HG02610 (cell line): ENCODE measurements around the gene GRIK1.

Experiments
- ATAC-seq: cut with Tn5 transposase; IDR thresholded peaks from one replicate; pipeline ENCODE4 v1.9.1; 2021; ENCODE audit warnings: mild to moderate bottlenecking, moderate library complexity; ENCODE audit not compliant: unreplicated experiment

GRIK1 gene

DNA sequence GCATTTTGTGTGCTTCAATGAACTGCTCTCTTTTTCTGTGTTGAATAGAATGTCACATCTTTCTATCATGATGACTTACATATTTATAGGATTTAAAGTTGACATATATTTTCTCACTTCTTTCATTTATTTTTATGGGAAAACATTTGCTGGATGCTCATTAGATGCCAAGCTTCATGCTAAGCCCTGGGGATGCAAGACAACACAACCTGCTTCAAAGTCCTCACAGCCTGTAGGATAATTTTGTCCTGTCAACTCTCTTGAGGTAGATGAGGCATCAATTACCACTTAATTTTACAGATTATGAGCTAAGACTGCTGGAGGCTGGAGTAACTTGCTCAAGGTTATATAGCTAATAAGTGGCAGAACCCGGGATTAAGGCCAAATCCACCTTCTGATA, 264.3 kb downstream of the GRIK1 start:
- no peak for ATAC-seq

DNA sequence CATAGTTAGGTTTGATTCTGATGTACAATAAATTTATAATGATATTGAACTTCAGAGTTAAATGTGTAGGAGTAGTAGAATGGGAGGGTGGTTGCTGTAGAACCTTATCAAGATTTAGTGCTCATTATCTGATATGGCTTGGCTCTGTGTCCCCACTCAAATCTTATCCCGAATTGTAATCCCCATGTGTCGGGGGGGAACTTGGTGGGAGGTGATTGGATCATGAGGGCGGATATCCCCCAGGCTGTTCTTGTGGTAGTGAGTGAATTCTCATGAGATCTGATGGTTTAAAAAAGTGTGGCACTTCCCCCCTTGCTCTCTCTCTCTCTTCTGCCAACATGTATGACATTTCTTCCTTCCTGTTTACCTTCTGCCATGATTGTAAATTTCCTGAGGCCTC, 265.5 kb downstream of the GRIK1 start:
- no peak for ATAC-seq

- no peak for ATAC-seq
Measured at GRCh38 chr21:29673096-29673610, 266.6 kb downstream of the GRIK1 start.

DNA sequence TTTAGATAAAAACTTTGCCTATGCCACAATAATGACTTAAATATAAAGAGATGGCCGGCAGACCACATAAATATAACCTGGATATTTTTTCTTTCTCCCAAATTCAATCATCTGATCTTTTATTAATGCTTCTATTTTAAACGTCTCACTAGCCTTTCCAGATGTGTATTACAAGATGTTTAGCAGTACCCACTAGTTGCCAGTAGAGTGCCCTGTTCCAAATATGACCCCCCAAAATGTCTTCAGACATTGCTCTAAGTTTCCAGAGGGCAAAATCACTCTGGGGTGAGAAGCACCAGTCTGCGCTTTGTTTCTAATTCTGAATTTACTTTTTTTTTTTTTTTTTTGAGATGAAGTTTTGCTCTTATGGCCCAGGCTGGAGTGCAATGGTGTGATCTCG, 268.1 kb downstream of the GRIK1 start:
- ATAC-seq: no peak

- no peak for ATAC-seq
Measured at GRCh38 chr21:29670228-29670627, 269.6 kb downstream of the GRIK1 start.

DNA sequence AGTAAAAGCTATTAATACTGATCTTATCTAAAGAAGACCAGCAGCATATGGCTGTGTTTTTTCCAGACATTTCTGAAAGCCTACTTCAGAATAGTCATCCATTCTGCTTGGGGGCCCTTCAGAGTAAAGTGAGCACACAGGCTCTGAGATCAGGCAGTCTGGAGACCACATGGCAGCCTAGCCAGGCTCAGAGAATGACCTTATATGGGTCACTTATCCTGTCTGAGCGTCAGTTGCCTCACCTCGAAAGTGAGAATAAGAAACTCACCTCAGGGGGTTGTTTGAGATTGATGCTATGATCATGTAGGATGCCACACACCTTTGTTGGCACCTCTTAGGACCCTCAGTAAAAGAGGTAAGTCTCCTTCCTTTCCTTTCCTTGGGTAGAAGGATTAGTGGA, 270.4 kb downstream of the GRIK1 start:
- ATAC-seq: no peak

GRCh38 chr21:29667651-29668050, 272.1 kb downstream of the GRIK1 start:
- no peak for ATAC-seq

GRCh38 chr21:29664615-29665014, 275.2 kb downstream of the GRIK1 start:
- no peak for ATAC-seq

DNA sequence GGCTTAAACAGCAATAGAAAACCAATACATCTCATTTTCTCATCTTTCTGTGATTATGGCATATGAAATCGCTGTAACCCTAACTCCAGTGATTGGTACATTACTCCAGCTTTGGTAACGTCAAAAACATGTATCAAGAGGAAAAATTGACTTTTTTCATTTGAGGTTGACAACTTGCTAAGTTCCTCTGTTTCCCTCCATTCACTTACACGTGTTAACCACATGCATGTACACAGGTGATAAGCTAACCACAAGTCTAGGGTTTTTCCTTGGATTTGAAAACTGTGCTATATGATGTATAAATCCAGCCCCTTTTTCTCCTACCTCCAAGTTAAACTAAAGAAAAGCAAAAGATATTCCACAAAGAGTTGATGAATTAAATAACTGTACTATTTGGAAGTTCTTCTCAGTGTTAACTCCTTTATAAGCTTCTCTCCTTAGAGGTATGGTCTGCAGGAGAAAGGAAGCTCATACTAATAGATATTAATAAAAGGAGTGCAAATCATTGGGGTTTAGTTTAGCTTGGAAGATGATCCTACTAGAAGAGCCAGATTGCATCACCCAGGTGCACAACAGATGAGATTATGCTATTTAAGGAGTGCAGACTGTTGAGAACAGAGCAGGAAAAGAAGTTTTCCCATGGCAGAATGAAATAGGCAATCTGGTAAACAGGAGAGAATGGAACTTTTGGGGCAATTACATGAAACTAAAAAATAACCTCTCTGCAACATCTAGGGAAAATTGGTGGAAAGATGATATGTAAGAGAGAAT, 277.9 kb downstream of the GRIK1 start:
- no peak for ATAC-seq

GRCh38 chr21:29660047-29660720, 279.6 kb downstream of the GRIK1 start:
- no peak for ATAC-seq

DNA sequence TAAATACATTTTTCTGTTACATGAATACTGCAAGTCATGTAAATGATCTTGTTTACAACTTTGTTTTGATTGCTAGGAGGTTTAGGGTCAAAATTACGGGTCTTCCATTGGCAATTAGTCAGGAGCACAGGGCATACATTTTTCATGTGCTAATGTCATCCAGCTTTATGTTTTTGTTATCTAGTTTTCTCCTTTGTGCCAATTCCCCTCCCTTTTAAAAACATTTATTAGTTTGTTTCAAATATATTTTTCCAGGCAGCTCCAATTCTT, 280.9 kb downstream of the GRIK1 start:
- ATAC-seq: no peak

DNA sequence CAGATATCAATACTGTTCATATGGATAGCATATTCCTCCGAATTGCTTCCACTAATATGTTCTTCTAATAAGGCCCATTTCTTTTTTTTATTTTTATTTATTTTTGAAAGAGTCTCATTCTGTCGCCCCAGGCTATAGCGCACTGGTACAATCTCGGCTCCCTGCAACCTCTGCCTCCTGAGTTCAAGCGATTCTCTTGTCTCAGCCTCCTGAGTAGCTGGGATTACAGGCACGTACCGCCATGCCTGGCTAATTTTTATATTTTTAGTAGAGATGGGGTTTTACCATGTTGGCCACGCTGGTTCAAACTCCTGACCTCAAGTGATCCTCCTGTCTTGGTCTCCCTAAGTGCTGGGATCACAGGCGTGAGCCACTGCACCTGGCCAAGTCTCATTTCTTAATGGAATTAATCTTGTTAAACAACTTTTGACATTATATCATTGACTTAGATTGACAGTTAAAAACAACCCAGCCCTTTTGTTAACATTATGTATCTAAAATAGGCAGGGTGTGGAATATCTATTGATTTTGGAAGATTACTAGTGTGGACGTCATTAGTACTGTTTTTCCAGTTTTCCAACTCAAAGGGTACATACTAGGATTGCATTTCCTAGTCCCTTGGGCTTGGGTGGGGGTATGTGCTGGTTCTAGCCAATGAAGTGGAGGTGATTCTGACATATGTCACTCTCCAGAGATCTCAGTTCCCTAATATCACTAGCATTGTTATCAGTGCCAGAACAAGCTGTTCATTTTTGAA, 281.4 kb downstream of the GRIK1 start:
- no peak for ATAC-seq

GRCh38 chr21:29657240-29657989, 282.4 kb downstream of the GRIK1 start:
- no peak for ATAC-seq

DNA sequence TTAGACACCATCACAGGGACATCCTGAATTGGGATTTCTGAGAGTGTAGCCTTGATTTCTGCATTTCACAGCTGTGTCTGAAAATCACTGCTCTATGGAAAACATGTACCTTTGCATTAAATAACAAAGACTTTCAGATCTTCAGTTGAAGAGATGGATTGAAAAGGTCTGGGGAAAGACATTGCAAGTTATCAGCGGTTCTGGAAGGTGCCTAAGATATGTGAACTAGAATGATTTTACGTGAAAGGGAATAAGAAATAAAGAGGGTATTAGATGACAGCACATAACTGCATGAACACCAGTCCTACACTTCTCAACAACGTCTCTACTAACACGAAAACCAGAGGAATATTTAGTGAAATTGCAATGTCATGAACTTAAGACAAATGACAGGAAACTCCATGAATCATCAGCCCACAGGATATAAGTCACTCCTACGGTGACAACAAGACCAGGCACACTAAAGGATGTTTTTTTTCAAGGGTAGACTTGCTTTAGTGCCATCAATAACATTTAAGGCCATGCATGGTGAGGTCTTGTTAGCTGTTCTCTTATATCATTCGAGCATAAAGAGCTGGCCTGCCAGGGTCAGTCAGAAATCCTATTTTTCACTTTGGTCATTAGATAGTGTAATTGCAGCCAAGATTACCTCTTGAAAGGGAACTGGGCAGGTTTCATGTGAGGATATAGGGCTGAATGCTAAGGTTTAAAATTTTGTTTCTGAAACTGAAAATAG, 283.1 kb downstream of the GRIK1 start:
- no peak for ATAC-seq

DNA sequence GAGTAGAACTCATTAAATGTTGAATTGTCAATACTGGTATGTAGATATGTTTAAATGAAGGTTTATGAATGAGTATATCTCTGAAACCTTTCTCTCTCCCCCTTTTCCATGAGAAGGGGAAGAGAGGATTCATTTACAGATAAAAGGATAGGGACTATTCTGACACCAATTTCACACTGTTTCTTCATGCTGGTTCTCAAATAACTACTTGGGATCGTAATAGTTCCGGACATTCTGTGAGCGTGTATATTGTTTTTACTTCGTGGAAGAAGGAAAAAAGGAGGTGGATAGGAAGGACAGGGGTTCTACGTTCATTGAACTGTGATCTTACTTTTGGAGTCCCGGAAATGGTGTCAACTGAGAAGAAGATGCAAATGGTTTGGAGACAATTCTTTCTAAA, 284.2 kb downstream of the GRIK1 start:
- ATAC-seq: no peak

GRCh38 chr21:29654855-29655254, 284.9 kb downstream of the GRIK1 start:
- no peak for ATAC-seq

- no peak for ATAC-seq
Measured at GRCh38 chr21:29654203-29654602, 285.6 kb downstream of the GRIK1 start.

GRCh38 chr21:29650523-29651022, 289.2 kb downstream of the GRIK1 start:
- ATAC-seq: no peak

DNA sequence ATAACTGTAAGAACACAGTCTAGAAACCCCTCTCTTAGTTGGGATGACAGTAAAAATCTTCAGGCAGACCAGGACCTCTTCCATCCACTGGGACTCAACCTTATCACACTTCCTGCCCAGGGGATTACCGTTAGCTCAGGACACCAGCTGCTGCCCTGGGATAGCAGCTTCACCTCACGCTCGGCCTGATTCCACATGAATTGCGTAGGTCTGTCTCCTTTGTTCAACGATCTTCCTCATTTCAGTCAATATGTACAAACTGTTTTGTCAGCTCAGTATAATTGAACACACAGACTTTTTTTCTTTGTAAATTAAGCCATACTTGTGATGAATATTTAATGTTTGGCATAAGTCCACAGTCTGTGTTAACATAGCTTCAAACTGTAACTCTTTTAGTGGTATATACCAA, 290.4 kb downstream of the GRIK1 start:
- ATAC-seq: no peak

DNA sequence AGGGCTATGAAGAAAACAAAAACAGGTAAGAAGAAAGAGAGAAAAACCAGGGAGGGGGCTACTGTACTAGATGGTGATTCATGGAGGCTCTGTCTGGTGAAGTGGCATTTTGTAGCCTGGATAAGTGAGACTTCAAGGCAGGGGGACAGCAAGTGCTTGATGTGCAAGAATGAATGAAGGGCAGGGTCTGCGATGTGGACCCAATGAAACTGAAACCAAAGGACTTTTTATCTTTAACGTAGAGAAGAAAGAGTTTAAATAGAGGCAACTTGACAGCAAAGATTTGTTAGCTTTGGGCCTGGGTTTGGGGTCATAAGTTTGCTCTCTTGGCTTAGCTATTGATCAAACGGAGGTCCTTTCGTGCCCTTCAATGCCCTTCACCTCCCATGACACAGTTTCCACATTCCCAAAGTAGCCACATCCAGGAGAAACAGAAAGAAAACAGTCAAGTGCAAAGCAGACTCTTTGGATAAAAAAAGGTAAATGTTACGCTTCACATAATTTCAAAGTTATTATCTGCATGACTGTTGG, 291.0 kb downstream of the GRIK1 start:
- ATAC-seq: no peak
